Stomach (tissue), 9 donors: Measurements from ENCODE around the gene RNF4. TPM values are rescaled to one million over a fixed set of nuclear protein-coding genes. Genes with fewer than 3 reads are reported as not detected.

Experiments
- DNase-seq, 2 donors: peaks; one replicate each; pipeline versions ENCODE4 v3.0.0 to v3.0.0-alpha.2; 2013 to 2019
- H3K27ac ChIP-seq, 5 donors: fragments of 200-600 bp in 4 of 5; sonication (generic) in 4 of 5; one replicate each; pipeline ENCODE4 v1.5.1; 2013 to 2019; ENCODE audit warnings: mild to moderate bottlenecking in 1 of 5, moderate library complexity in 1 of 5
- H3K27me3 ChIP-seq, 3 donors: fragments of 200-600 bp; sonication (generic); one replicate each; pipeline ENCODE4 v1.5.1; 2017 to 2019; ENCODE audit warnings: mixed run types in 1 of 3
- H3K36me3 ChIP-seq, 4 donors: fragments of 200-600 bp; sonication (generic); 1 replicate in 3 of 4; 2 replicates in 1 of 4; pipeline ENCODE4 v1.5.1; 2016 to 2019
- H3K4me1 ChIP-seq, 4 donors: fragments of 200-600 bp; sonication (generic); one replicate each; pipeline ENCODE4 v1.5.1; 2016 to 2019
- H3K4me3 ChIP-seq, 4 donors: fragments of 200-600 bp; sonication (generic) in 3 of 4; one replicate each; pipeline ENCODE4 v1.5.1; 2016 to 2019; ENCODE audit warnings: mild to moderate bottlenecking in 1 of 4
- H3K9me3 ChIP-seq, 4 donors: fragments of 200-600 bp; sonication (generic); one replicate each; pipeline ENCODE4 v1.5.1; 2016 to 2019
- CTCF ChIP-seq, 7 experiments: fragments of 450-650 bp in 4 of 7; fragments of 200-600 bp in 3 of 7; sonication (generic) in 3 of 7; IDR thresholded peaks; one replicate each; pipeline ENCODE4 v1.5.1; 2016 to 2019; ENCODE audit warnings: antibody characterized with exemption in 7 of 7, control low read depth in 2 of 7, mild to moderate bottlenecking in 1 of 7
- EP300 ChIP-seq: sonication (generic); formaldehyde crosslinking; IDR thresholded peaks from one replicate; pipeline ENCODE4 v1.6.1; 2017; ENCODE audit warnings: antibody characterized with exemption
- POLR2A ChIP-seq, 4 donors: fragments of 450-650 bp; IDR thresholded peaks; one replicate each; pipeline ENCODE4 v1.6.1; 2016; ENCODE audit warnings: antibody characterized with exemption in 4 of 4, control low read depth in 2 of 4, mild to moderate bottlenecking in 1 of 4, moderate library complexity in 1 of 4
- POLR2AphosphoS5 ChIP-seq, 3 donors: sonication (generic); formaldehyde crosslinking; IDR thresholded peaks; one replicate each; pipeline ENCODE4 v1.6.1; 2016; ENCODE audit warnings: antibody characterized with exemption in 3 of 3
- WGBS, 5 donors: extraction: QIAGEN DNeasy Blood & Tissue Kit in 3 of 5; methylation state at CpG; one replicate each; pipeline versions ENCODE4 v1.1.5 to v1.1.7; 2013 to 2018; 5-methylcytosine and 5-hydroxymethylcytosine counted together
- intact Hi-C: fragments of 100-400 bp; cut with DNase I; formaldehyde crosslinking; loops from one replicate; pipeline ENCODE4 v1.15.1; 2023; ENCODE audit warnings: low total_unique reads
- polyA plus RNA-seq, 3 donors: library from polyadenylated mRNA; stranded (reverse); fragments of 200-250 nt; gene quantifications; one replicate each; pipeline ENCODE4 v1.2.3, GENCODE V29; 2013
- total RNA-seq, 5 donors: library from RNA; depleted of rRNA; stranded (reverse); fragments of >200 nt; gene quantifications; one replicate each; pipeline versions ENCODE4 v1.1.0 to v1.2.3, GENCODE V29; 2014 to 2016
- donor health status: healthy with polysubstance abuse.
- donor health status: Bipolar disorder and iron deficiency.
- donor health status: healthy.

RNF4 gene
- total and polyA plus RNA-seq, 8 donors: 5.3 to 75.2 (median 29.0) TPM

- TF ChIP-seq POLR2AphosphoS5 (IDR thresholded peaks at IDR 0.05): no peak
- no peak for TF ChIP-seq EP300
- no peak for TF ChIP-seq CTCF (IDR thresholded peaks at IDR 0.05)
- TF ChIP-seq POLR2A (IDR thresholded peaks at IDR 0.05): no peak
- WGBS, 5 donors: 89 to 93% (median 92%) methylated on average over 4 of the region's 4 CpGs
- H3K4me1 ChIP-seq: peaks cover 80 to 100% (median 88%) of the 10 kb centered on the region in 4 donors
- no peaks in the 10 kb centered on the region for H3K27me3 ChIP-seq
- H3K4me3 ChIP-seq: no peak overlapping the region
- H3K27ac ChIP-seq: peak overlapping the region in 4 of 5 donors; percentile 6 to 86 (median 78)
- peaks cover 4 to 23% (median 10%) of the 10 kb centered on the region in 4 donors for H3K36me3 ChIP-seq
- intact Hi-C loops: no loop called here
- H3K9me3 ChIP-seq: no peaks in the 10 kb centered on the region
- no peak for DNase-seq
Observed at GRCh38 chr4:2485956-2486355, 17.1 kb downstream of the RNF4 start.

GRCh38 chr4:2486981-2487380 is 18.1 kb downstream of the RNF4 start:
- peaks cover 70 to 91% (median 78%) of the 10 kb centered on the region in 4 donors for H3K4me1 ChIP-seq
- WGBS, 5 donors: 85 to 96% (median 93%) methylated on average over 5 to 6 of the region's 6 CpGs
- no peaks in the 10 kb centered on the region for H3K27me3 ChIP-seq
- peaks cover 14 to 33% (median 20%) of the 10 kb centered on the region in 4 donors for H3K36me3 ChIP-seq
- DNase-seq: no peak
- no peaks in the 10 kb centered on the region for H3K9me3 ChIP-seq
- H3K4me3 ChIP-seq: no peak overlapping the region
- intact Hi-C loops: no loop called here
- H3K27ac ChIP-seq: no peak overlapping the region
- TF ChIP-seq EP300 (no peak), POLR2A (IDR thresholded peaks at IDR 0.05) (no peak), CTCF (IDR thresholded peaks at IDR 0.05) (no peak), POLR2AphosphoS5 (IDR thresholded peaks at IDR 0.05) (no peak)

GRCh38 chr4:2487632-2488031 is 18.7 kb downstream of the RNF4 start:
- intact Hi-C loops: no loop called here
- DNase-seq: no peak
- peaks cover 20 to 40% (median 27%) of the 10 kb centered on the region in 4 donors for H3K36me3 ChIP-seq
- H3K9me3 ChIP-seq: no peaks in the 10 kb centered on the region
- H3K4me3 ChIP-seq: peak overlapping the region in 1 of 4 donors; percentile 2
- H3K4me1 ChIP-seq: peaks cover 63 to 88% (median 71%) of the 10 kb centered on the region in 4 donors
- WGBS, 5 donors: 43 to 62% (median 53%) methylated on average over 6 of the region's 6 CpGs
- TF ChIP-seq POLR2A (IDR thresholded peaks at IDR 0.05) (no peak), CTCF (IDR thresholded peaks at IDR 0.05) (no peak), EP300 (no peak), POLR2AphosphoS5 (IDR thresholded peaks at IDR 0.05) (no peak)
- H3K27ac ChIP-seq: peak overlapping the region in 2 of 5 donors; percentile 3 to 52
- no peaks in the 10 kb centered on the region for H3K27me3 ChIP-seq

- Histone ChIP-seq H3K4me1 (peaks cover 47 to 87% (median 58%) of the 10 kb centered on the region in 4 donors), H3K9me3 (no peaks in the 10 kb centered on the region), H3K36me3 (peaks cover 26 to 55% (median 41%) of the 10 kb centered on the region in 4 donors), H3K27ac (peak overlapping the region; percentile 25 to 69 (median 32)), H3K27me3 (no peaks in the 10 kb centered on the region), H3K4me3 (no peak overlapping the region)
- intact Hi-C loops: no loop called here
- 91 to 93% (median 93%) methylated on average over 20 of the region's 20 CpGs for WGBS, 5 donors
- TF ChIP-seq CTCF (IDR thresholded peaks at IDR 0.05) (no peak), POLR2A (IDR thresholded peaks at IDR 0.05) (no peak), POLR2AphosphoS5 (IDR thresholded peaks at IDR 0.05) (no peak)
- no peak for DNase-seq
Observed at GRCh38 chr4:2489081-2489805, 20.3 kb downstream of the RNF4 start.
